GM21723 (cell line): ENCODE measurements around the gene LCN1.
"Not testable (repeated sequence)": the region's sequence is repeated elsewhere in the genome, so short reads cannot be mapped to it uniquely, and the experiment has no call there.

Experiments used
- ATAC-seq: cut with Tn5 transposase; IDR thresholded peaks from one replicate; pipeline ENCODE4 v1.9.1; 2021; ENCODE audit warnings: mild to moderate bottlenecking, moderate library complexity; ENCODE audit not compliant: unreplicated experiment

The LCN1 gene

DNA sequence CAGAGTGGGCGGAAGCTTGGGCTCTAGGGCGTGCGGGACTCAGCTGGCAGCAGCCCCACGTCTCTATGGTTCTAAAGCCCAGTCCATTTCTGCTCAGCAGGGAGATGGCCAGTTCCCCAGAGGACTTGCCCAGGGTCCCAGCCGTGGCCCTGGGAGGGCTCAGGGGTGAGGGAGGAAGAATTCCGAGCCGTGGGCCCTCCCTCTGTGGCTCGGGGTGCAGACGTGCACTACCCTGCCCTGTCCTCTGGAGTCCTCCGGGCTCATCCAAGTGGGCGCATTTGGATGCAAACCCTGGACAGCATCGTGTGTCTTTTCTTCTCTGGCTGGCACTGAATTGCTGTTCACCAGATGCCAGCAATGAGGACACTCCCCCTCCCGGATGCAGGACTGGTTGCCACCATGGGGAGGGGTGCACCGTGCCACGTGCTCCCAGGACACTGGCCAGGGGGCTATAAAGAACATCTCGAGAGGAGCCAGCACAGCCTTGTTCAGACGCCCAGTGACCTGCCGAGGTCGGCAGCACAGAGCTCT lies 24.5 kb downstream of the LCN1 start, which contains the start of gene OBP2A:
Gene OBP2A (plus strand): TSS at position 481 of the 531 bp plus-strand sequence. CDS start 55 bp downstream, outside the sequence.
- not testable (repeated sequence) for ATAC-seq

DNA sequence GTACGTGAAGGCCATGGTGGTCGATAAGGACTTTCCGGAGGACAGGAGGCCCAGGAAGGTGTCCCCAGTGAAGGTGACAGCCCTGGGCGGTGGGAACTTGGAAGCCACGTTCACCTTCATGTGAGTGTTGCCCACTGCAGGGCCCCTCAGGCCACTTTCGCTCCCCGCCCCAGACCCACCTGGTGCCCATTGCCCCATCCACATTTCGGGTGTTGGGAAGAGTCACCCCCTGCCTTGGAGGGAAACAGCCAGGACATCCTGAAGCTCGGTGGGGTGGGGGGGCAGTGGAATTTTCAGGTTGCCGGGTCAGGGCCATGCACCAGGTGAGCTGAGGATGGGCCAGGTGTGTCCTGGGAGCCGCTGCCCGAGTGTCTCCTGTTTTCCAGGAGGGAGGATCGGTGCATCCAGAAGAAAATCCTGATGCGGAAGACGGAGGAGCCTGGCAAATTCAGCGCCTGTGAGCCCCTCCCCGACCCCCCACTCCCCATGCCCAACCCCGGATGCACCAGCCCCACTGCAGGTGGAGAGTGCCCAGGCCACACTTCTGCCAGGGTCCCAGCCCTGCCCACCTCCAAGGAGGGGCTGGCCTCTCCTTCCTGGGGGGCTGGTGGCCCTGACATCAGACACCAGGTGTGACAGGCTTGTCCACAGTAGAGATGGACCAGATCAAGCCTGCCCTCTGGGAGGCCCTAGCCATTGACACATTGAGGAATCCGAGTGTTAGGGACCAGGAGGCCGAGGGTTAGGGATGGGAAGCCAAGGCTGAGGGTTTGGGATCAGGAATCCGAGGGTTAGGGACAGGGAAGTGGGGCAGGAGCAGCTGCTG lies 25.8 kb downstream of the LCN1 start:
- not testable (repeated sequence) for ATAC-seq

DNA sequence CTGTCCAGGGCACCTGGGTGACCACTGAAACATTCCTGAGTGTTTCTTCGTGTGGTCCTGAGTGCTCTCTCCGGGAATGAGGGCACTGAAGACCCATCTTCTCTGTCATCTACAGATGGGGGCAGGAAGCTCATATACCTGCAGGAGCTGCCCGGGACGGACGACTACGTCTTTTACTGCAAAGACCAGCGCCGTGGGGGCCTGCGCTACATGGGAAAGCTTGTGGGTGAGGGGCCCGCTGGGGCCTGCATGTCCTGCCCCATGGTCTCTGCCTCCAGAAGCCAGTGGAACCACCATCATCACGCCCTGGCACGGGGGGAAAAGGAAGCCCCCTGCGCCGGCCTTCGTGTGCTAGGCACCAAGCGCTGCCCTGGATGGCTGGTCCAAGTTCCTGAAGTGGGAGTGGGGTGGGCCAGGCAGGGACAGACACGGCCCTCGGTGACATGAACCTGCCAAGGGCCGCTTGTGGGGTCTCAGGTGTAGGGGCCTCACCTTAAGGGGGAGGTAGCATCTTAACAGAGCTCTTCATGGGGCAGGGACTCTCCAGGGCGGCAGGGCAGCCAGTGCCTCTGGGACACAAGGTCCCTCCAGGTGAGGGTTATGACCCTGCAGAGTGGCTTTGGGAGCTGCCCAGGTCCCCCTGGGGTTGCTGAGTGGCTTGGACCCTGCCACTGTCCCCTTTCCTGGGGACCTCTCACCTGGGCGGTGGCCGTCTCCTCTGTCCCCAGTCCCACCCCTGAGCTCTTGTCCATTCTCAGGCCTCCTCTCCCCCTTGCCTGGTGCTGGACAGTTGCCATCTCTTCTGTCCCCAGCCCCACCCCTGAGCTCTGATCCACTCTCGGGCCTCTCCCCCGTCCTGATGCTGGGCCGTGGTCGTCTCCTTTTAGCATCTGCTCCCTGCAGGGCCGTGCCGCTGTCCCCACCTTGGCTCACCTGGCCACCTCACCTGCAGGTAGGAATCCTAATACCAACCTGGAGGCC lies 26.8 kb downstream of the LCN1 start:
- ATAC-seq = no peak

DNA sequence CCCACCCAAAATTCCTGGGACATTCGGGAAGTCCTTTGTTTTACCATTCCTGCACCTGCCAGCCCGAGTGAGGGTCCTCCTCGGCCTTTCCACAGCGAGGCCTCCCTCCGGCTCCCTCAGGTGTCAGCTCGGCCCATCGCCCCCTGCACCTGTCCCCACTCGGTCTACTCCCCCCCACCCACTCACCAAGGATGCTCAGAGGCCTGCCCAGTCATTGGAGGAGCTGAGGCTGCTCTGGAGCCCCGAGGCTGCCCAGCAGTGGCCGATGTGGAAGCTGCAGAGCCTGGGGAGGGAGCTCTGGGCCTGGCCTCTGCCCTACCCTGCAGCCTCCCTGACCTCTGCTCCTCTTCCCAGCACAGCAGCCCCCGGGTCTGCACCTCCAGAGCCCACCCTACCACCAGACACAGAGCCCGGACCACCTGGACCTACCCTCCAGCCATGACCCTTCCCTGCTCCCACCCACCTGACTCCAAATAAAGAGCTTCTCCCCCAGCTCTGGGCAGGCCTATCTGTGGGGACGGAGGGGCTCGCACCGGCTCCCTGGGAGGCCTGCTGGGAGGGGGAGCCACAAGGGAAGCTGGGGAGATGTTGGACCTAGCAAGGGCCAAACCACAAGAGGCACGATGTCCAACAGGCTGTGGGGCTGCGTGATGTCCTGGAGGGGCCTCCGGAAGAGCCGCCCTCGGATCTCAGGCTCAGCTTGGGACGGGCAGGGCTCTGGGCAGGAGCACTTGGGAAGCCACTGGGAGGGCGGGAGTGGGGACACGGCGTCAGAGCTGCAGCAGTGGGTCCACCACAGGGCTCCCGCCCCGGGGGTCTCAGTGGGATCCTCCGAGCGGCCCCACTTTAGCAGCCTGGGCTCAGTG lies 28.5 kb downstream of the LCN1 start:
- ATAC-seq = not testable (repeated sequence)

DNA sequence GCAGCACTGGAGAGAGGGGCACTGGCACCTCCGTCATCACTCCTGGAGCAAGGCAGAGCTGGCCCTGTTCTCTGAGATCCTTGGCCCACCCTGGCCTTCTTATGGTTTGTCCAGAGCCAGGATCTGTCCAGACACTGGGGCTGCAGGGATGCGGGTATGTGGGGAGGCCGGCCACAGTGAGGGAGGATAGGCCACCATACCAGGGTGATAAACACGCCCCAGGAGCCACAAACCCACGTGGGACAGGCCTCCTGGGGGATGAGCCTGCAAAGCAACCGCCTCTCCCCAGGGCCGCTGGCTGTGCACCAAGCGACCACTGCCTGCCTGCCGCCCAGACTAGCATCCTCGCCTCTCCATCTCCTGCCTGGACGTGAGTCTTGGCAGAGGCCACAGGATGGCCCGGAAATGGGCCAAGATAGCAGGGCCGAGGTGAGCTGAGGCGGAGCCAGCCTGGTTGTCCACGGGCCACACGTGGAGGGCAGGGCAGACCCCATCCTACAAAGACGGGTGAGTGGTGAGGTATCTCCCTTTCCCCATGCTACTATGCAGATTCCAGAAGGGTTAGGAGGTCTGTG lies 29.2 kb downstream of the LCN1 start:
- ATAC-seq = no peak

DNA sequence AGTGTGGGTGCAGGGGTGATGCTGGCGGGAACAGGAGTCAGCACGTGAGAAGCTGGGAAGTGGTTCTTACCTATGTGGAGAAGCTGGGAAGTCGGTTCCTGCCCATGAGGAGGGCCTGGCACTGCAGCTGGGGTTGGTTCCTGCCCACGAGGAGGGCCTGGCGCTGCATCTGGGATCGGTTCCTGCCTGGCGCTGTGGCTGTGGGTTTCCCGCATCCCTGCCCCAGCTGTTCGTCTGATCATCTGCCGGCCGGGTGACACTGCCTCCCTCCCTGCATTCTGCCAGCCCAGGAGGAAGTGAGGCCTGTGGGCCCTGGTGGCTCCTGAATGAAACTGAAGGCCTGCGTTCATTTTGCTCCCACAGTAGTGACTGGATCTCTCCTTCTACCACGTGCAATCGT lies 29.8 kb downstream of the LCN1 start:
- ATAC-seq = no peak

DNA sequence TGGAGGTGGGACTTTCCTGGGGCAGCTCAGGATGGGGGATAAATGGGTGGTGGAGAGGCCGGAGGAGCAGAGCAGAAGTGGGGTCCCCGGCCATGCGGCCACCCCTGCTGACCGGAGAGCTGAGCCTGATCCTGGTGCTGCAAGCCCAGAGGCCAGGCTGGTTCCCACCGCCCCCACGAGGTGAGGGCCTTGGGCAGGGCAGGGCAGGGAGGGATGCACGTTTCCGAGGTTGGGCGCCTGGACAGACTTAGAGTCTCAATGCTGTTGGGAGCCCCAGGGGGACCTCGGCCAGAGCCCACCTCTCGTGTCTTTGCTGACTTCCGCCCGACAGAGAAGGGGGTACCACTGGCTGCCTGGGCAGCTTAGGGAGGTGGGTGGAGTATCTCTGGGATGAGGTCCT lies 30.2 kb downstream of the LCN1 start:
- ATAC-seq = no peak

DNA sequence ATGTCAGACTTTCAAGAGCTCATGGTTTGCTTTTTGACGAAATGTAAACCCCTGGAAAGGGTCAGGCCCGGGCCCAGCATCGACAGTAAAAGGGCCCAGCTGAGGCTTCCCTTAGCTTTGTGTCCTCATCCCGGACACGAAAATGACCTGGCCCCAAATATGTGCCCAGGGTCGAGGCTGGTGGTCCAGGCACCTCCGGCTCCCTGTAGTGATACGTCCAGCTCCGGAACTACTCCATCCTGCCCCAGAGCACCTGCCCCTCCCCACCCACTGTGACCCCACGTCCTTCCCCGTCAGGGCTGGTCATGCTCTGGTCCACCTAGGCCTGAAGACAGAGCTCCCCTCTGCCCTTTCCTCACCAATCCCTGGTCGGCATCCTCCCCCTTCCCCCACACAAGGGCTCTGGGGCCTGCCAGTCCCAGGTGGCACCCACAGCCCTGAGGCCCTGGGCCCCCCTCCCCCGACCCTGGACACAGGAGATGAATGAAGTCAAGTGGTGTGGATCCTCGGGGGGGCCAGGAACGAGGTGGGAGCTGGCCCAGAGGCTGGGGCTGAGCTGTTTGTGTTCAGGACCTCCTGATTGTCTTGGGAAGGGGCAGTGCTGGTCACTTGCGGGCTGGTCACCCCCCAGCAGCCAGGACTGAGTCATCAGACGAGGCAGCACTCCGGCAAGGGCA lies 30.9 kb downstream of the LCN1 start:
- no peak for ATAC-seq

DNA sequence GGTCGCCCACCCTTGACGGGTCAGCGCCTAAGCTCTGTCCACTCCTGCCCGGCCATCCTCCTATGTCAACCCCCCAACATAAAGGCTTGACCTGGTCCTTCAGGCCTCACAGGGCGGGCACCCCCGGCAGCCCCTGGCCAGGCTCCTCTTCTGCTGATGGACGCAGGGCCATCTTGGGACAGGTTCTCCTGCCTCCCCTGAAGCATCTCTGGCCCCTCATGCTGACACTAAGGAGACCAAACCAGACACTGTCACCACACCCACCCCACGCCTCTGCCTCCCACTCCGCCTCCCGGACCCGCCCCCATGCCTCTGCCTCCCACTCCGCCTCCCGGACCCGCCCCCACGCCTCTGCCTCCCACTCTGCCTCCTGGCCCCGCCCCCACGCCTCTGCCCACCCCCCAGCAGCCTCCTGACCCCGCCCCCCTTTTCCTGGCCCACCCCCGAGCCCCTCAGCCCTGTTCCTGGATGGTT lies 31.5 kb downstream of the LCN1 start:
- ATAC-seq = no peak

DNA sequence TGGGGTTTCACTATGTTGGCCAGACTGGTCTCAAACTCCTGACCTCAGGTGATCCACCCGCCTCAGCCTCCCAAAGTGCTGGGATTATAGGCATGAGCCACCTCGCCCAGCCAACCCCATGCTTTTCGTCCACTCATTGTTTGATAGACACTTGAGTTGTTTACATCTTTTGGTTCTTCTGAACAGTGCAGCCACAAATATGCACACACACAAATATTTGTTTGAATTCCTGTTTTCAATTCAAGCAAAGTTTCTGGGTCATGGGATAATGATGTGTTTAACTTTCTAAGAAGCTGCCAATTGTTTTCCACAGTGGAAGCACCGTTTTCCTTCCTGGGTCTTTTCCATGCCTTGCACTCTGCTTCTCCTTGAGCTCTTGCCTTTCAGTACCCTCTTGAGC lies 33.5 kb downstream of the LCN1 start:
- ATAC-seq = no peak

DNA sequence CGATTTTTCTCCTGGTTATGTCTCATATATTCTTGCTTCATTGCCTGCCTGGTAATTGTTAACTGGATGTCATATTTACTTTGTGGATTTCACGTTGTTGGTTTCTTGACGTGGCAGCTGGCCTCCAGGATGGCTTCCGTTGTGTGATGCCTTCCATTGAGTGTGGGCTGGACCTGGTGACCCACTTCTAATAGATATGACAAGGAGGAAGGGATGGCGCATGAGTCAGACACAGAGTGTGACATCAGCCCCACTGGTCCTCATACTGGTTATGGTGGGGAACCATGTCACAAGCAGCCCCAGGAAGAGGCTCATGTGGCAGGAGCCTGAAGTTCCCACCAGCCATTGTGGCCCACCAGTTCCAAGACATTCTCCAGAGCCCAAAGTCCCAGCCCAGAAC lies 34.0 kb downstream of the LCN1 start:
- no peak for ATAC-seq

DNA sequence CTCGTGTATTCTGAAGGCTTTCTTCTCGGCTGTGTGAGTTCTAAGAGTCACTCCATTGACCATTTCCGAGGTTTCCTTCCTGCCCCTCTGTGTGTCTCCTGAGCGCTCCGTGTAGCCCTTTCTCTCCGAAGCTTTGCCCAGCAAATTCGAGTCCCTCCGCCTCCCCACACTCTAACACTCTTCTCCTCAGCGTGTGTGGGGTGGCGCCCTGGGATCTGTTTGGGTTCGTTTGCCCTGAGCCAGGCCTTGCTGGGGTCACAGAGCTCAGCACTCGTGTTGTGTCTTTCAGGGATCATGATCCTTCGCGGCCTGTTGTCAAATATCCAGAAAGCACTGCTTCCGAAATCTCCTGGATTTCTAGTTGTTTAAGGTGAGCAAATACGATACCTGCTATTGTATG lies 34.7 kb downstream of the LCN1 start:
- ATAC-seq = no peak

DNA sequence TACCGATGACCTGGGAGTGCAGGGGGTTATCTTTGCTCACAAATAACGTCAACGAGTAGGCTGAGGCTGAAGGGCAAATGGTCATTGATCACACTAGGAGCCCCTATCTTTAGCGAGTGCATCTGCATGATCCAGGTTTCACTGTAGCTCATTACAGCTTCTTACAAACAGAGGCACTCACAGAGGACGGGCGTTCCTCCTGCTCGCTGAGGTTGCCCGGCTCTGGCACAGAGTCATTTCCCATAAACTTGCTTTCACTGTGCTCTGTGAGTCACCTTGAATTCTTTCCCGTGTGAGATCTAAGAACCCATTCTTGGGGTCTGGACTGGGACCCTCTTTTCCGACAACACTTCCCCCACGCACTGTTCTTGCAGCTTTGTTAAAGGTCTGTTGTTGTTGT lies 38.4 kb downstream of the LCN1 start:
- no peak for ATAC-seq

DNA sequence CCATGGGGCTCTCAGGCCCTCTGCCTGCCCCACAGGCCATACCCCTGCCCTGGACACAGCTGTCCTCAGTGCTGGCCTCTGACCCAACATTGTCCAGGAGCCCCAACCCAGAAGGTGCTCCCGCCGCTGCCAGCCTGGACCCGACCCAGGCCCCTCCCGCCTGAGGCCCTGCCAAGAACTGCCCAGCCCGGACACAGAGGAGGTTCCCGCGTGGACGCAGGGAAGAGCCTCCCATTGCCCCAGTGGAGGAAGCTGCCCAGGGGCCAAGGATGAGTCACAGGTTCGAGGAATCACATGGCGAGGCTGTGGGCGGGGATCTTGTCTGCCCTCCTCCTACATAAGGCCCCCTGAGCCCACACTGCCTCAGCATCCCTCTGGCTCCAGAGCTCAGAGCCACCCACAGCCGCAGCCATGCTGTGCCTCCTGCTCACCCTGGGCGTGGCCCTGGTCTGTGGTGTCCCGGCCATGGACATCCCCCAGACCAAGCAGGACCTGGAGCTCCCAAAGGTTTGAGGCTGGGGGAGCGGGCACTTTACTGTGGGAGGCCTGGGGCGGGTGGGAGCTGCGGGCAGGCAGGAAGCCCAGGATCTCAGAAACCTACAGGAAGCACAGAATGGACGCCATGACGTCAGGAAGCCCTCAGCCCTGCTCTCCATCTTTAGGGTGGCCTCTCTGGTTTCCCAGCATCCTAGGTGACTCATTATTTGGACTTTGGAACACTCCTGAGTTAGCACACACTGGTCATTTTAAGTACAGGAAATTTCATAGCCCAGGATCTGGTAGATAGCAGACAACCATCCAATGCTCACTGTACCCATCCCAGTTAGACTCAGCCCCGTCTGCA lies 40.4 kb downstream of the LCN1 start, which contains the start of gene PAEP:
Gene PAEP (plus strand): TSS at position 366 of the 844 bp plus-strand sequence.
- no peak for ATAC-seq

DNA sequence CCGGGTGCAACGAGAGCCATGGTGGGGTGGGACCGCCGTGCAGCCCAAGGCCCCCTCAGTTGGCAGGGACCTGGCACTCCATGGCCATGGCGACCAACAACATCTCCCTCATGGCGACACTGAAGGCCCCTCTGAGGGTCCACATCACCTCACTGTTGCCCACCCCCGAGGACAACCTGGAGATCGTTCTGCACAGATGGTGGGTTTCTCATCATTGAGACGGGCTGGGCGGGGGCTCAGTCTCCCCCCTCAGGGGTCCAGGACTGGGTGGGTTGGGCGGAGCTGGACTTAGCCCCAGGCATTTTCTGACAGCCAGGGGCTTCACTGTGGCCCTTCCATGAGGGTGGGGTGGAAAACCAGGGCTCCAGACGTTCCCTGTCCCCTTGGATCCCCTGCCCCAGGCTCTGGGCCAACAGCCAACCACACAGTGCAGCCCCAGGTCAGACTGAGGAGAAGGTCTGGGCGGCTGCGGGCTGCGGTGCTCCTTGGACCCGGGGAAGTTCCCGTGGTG lies 41.0 kb downstream of the LCN1 start:
- ATAC-seq = no peak

DNA sequence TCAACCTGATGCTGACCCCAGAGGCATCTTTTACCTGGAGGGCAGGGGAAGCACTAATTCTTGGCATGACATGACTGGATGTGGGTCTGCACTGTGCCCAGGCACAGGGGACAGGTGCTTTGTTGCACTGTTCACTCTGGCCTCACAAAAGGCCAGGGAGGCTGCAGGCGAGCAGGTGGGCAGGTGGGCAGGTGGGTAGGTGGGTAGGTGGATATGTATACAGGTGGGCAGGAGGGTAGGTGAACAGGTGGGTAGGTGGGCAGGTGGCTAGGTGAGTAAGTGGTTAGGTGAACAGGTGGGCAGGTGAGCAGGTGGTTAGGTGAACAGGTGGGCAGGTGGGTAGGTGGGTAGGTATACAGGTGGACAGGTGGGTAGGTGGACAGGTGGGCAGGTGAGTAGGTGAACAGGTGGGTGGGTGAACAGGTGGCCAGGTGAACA lies 41.8 kb downstream of the LCN1 start:
- no peak for ATAC-seq

DNA sequence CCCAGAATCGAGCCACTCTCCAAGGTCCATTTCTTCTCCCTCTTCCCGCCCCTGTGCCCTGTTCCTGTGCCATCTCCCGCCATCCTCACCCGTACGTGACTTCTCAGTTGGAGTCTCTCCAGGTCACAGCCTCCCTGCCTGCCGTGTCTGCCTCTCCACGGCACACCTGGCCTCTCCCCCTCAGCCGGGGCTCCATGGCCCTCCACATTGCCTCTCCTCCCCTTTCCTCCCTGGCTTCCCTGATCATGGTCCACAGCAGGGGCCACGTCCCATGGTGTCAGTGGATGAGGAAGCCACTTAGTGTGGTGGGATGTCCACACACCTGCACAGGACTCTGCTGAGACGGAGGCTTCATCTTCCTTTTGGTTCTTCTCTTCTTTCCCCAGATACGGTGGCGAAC lies 42.6 kb downstream of the LCN1 start:
- ATAC-seq = no peak

DNA sequence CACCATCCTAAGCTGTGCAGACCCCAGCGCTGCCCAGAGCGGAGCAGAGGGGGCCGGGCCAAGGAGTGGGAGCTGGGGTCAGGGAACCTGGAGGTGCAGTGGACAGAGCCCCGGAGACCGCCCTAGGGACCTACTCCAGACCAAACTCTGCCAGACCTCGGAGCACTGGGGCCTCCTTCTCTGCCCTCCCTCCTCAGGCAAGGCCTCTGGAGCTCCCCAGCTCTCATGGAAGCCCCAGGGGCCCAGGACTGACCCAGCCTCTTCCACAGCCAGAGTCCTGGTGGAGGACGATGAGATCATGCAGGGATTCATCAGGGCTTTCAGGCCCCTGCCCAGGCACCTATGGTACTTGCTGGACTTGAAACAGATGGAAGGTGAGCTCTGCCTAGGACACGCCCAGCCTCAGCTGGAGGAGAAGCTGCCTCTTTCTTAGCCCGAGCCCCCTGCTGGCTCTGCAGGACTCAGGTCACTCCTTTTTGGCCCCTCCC lies 43.9 kb downstream of the LCN1 start:
- no peak for ATAC-seq
